Heart left ventricle (tissue), 13 donors: ENCODE measurements around the gene ODAD4.

Experiments
- POLR2A ChIP-seq, 2 donors: fragments of 450-650 bp; IDR thresholded peaks; one replicate each; pipeline ENCODE4 v1.6.1; 2017; ENCODE audit warnings: antibody characterized with exemption in 2 of 2, mild to moderate bottlenecking in 2 of 2, moderate library complexity in 2 of 2
- TF ChIP-seq, protein P1 (sequence below), 12 donors: fragments of 200-600 bp; sonication (generic) in 4 of 12; IDR thresholded peaks; one replicate each; pipeline versions ENCODE4 v1.5.0 to v1.8.0; 2018 to 2022; ENCODE audit warnings: antibody characterized with exemption in 12 of 12, mild to moderate bottlenecking in 5 of 12
- donor health status: ischemic (EF 13 %, LVEDD 7.1; RV severe dilation, severe dysfunction).
- donor health status: DM: no; HTN: yes; CAD: no.
- donor health status: DM: no; HTN: no; CAD: no.
- donor health status: ischemic (EF 25% LVEDD 6.9; RV normal size, moderate dysfunction).
- donor health status: ischemic (EF 25% LVEDD 5.7; RV mildly dilated, moderate dysfunction).
- donor health status: ischemic (EF 35%, LVEDD 5.7; RV mildly dilated, moderate dysfunction).
- donor health status: nonischemic (EF 11% LVEDD 7.7; RV severe dilation, severe dysfunction).
- donor health status: DM: yes; HTN: yes; CAD: no.
- donor health status: PGD.
- donor health status: ischemic (EF 29% LVEDD 5.4; RV normal size, mild dysfunction).
- donor health status: nonischemic (EF 23%, LVEDD 6.1; RV moderate dilation, normal function).

DNA sequence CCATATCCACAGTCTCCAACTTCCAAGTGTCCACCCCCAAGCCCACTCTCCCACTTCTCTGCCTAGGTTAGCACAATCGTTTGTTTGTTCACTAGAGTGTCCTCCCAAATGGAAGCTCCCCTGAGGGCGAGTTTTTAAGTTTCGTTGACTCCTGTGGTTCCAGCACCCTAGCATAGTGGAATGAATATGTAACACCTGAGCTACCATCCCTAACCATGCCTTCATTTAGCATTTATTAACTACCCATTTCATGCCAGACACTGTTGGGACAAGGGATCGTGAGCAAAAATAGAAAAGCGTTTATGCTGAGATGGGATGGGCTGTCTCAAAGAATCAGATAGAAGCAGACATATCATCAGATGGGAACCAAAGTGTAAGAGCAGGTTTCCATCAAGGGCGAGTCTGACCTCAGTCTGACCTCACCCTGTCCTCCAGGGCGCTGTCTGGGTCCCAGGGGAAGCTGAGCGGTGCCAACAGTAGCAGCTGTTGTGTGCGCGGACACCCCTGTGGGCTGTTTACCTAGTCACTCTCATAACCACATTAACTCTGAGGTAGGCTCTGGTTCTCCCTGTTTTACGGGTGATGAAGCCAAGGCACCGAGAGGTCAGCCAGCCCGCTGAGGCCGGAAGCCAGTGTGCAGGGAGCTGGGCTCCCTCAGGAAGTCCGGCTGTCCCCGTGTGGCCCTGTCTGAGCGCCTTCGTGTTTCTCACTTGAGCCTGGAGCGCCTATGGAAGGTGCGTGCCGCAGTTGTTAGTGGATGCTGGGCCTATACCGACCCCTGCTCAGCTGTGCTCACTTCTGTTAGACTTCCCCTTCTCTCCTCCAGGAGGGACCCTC is 42.4 kb downstream of the ODAD4 start:
- TF ChIP-seq, protein P1, sequence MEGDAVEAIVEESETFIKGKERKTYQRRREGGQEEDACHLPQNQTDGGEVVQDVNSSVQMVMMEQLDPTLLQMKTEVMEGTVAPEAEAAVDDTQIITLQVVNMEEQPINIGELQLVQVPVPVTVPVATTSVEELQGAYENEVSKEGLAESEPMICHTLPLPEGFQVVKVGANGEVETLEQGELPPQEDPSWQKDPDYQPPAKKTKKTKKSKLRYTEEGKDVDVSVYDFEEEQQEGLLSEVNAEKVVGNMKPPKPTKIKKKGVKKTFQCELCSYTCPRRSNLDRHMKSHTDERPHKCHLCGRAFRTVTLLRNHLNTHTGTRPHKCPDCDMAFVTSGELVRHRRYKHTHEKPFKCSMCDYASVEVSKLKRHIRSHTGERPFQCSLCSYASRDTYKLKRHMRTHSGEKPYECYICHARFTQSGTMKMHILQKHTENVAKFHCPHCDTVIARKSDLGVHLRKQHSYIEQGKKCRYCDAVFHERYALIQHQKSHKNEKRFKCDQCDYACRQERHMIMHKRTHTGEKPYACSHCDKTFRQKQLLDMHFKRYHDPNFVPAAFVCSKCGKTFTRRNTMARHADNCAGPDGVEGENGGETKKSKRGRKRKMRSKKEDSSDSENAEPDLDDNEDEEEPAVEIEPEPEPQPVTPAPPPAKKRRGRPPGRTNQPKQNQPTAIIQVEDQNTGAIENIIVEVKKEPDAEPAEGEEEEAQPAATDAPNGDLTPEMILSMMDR (IDR thresholded peaks at IDR 0.05) = no peak
- TF ChIP-seq POLR2A (IDR thresholded peaks at IDR 0.05) = no peak
